HepG2 (cell line): ENCODE results near the gene NEK6. TPM values are rescaled to one million over a fixed set of nuclear protein-coding genes. Genes with fewer than 3 reads are reported as not detected.

ENCODE experiments used
- ATF1 ChIP-seq: IDR thresholded peaks from 2 replicates; pipeline ENCODE4 v1.6.1; 2016; ENCODE audit warnings: mild to moderate bottlenecking, control low read depth
- CERS6 ChIP-seq: sonication (generic); formaldehyde crosslinking; IDR thresholded peaks from 2 replicates; pipeline ENCODE4 v1.5.0; 2020; ENCODE audit warnings: missing genetic modification reagents
- EP300 ChIP-seq, 3 experiments: sonication (generic) in 1 of 3; formaldehyde crosslinking in 1 of 3; IDR thresholded peaks; 2 replicates each; pipeline versions ENCODE4 v1.5.1 to v1.6.1; 2011 to 2020; ENCODE audit warnings: low read depth in 2 of 3, low read length in 2 of 3, borderline replicate concordance in 1 of 3, improper control_type of control experiment in 1 of 3, mild to moderate bottlenecking in 1 of 3, missing genetic modification reagents in 1 of 3, moderate library complexity in 1 of 3
- FOXO4 ChIP-seq: sonication (generic); formaldehyde crosslinking; conservative IDR thresholded peaks from 2 replicates; pipeline ENCODE4 v1.8.1; 2023; ENCODE audit warnings: missing genetic modification reagents
- HDAC6 ChIP-seq: fragments of 200-600 bp; sonication (generic); IDR thresholded peaks from 2 replicates; pipeline ENCODE4 v1.7.0; 2017; ENCODE audit warnings: mild to moderate bottlenecking, antibody characterized with exemption, low read length, low read depth
- HNF1B ChIP-seq: sonication (generic); formaldehyde crosslinking; IDR thresholded peaks from 2 replicates; pipeline ENCODE4 v1.5.1; 2020; ENCODE audit warnings: mild to moderate bottlenecking, moderate library complexity, missing genetic modification reagents
- IRF2 ChIP-seq: IDR thresholded peaks from 2 replicates; pipeline ENCODE4 v1.6.1; 2018; ENCODE audit warnings: missing genetic modification reagents, missing compliant biosample characterization
- MIER2 ChIP-seq: IDR thresholded peaks from 2 replicates; pipeline ENCODE4 v1.6.1; 2016; ENCODE audit warnings: missing biosample characterization, missing genetic modification reagents
- MIXL1 ChIP-seq: IDR thresholded peaks from 2 replicates; pipeline ENCODE4 v1.6.1; 2016
- RARG ChIP-seq: sonication (generic); formaldehyde crosslinking; IDR thresholded peaks from 2 replicates; pipeline ENCODE4 v1.4.0; 2020; ENCODE audit warnings: low read depth, mild to moderate bottlenecking, missing genetic modification reagents
- RBFOX2 ChIP-seq: fragments of 200-400 bp; formaldehyde crosslinking; IDR thresholded peaks from 2 replicates; pipeline ENCODE4 v1.6.1; 2017; ENCODE audit warnings: low read depth, mild to moderate bottlenecking, low read length
- SOX13 ChIP-seq, 3 experiments: fragments of 450-650 bp in 1 of 3; sonication (generic) in 1 of 3; formaldehyde crosslinking in 1 of 3; IDR thresholded peaks in 2 of 3; conservative IDR thresholded peaks in 1 of 3; 2 replicates each; pipeline versions ENCODE4 v1.5.0 to v1.6.1; 2016 to 2020; ENCODE audit warnings: antibody characterized with exemption in 1 of 3, mild to moderate bottlenecking in 1 of 3, missing compliant biosample characterization in 1 of 3, missing genetic modification reagents in 1 of 3, moderate library complexity in 1 of 3
- SRSF1 ChIP-seq: fragments of 200-400 bp; formaldehyde crosslinking; optimal IDR thresholded peaks from 2 replicates; pipeline ENCODE3; 2017; ENCODE audit warnings: mild to moderate bottlenecking, low read depth, low read length, moderate library complexity
- ZFP37 ChIP-seq: sonication (generic); formaldehyde crosslinking; IDR thresholded peaks from 2 replicates; pipeline ENCODE4 v1.4.0; 2020; ENCODE audit warnings: missing genetic modification reagents, borderline replicate concordance
- ZFP62 ChIP-seq: sonication (generic); formaldehyde crosslinking; IDR thresholded peaks from 2 replicates; pipeline ENCODE4 v1.4.0; 2020; ENCODE audit warnings: missing genetic modification reagents
- ZFP82 ChIP-seq: sonication (generic); formaldehyde crosslinking; IDR thresholded peaks from 2 replicates; pipeline ENCODE4 v1.5.1; 2020; ENCODE audit warnings: mild to moderate bottlenecking, missing genetic modification reagents, borderline replicate concordance
- ZFY ChIP-seq: sonication (generic); formaldehyde crosslinking; IDR thresholded peaks from 2 replicates; pipeline ENCODE4 v1.4.0; 2020; ENCODE audit warnings: missing genetic modification reagents
- ZNF207 ChIP-seq: fragments of 450-650 bp; IDR thresholded peaks from 2 replicates; pipeline ENCODE4 v1.6.1; 2016; ENCODE audit warnings: antibody characterized with exemption, borderline replicate concordance
- ZNF296 ChIP-seq: sonication (generic); formaldehyde crosslinking; conservative IDR thresholded peaks from 2 replicates; pipeline ENCODE4 v1.5.0; 2020; ENCODE audit warnings: mild to moderate bottlenecking, missing genetic modification reagents
- ZNF556 ChIP-seq: sonication (generic); formaldehyde crosslinking; IDR thresholded peaks from 2 replicates; pipeline ENCODE4 v1.4.0; 2020; ENCODE audit warnings: mild to moderate bottlenecking, missing genetic modification reagents, borderline replicate concordance
- ZNF749 ChIP-seq: sonication (generic); formaldehyde crosslinking; IDR thresholded peaks from 2 replicates; pipeline ENCODE4 v1.8.0; 2022; ENCODE audit warnings: mild to moderate bottlenecking, missing genetic modification reagents, moderate library complexity, borderline replicate concordance
- ZNF883 ChIP-seq: sonication (generic); formaldehyde crosslinking; IDR thresholded peaks from 2 replicates; pipeline ENCODE4 v1.5.1; 2020; ENCODE audit warnings: mild to moderate bottlenecking, missing genetic modification reagents; ENCODE audit errors: not compliant biosample characterization
- ZUFSP ChIP-seq: sonication (generic); formaldehyde crosslinking; IDR thresholded peaks from 2 replicates; pipeline ENCODE4 v1.9.0; 2021; ENCODE audit warnings: missing genetic modification reagents, mild to moderate bottlenecking, borderline replicate concordance
- ZZZ3 ChIP-seq: sonication (generic); formaldehyde crosslinking; IDR thresholded peaks from 2 replicates; pipeline ENCODE4 v1.4.0; 2020; ENCODE audit warnings: missing genetic modification reagents, mild to moderate bottlenecking, borderline replicate concordance
- polyA plus RNA-seq, 8 experiments: library from polyadenylated mRNA; depleted of rRNA in 3 of 8; stranded (reverse) in 7 of 8; unstranded in 1 of 8; fragments of >200 nt; fragmentation: Illumina TruSeq in 4 of 8; extraction: Trizol in 4 of 8; gene quantifications; 2 replicates each; pipeline versions ENCODE4 v1.2.1 to v1.2.3, GENCODE V29; 2011 to 2016; ENCODE audit warnings: low read depth in 4 of 8, missing spikeins in 1 of 8, mixed read lengths in 1 of 8; ENCODE audit not compliant: insufficient read depth in 1 of 8
- total RNA-seq, 5 experiments: library from RNA; depleted of rRNA; stranded (reverse); fragments of >200 nt; fragmentation: Illumina TruSeq; extraction: Trizol; gene quantifications; 2 replicates each; pipeline ENCODE4 v1.2.3, GENCODE V29; 2016; ENCODE audit warnings: low read depth in 1 of 5

The NEK6 gene
- total and polyA plus RNA-seq, 2 of the 13 experiments (the other 11 are each of a cell fraction or from before 2014, with no cell fraction given) = 30.4 to 119 TPM

- no peak for TF ChIP-seq ZNF883 (CRISPR knock-in tag)
- no peak for TF ChIP-seq ZNF749
- TF ChIP-seq CERS6 = no peak
- no peak for TF ChIP-seq ZFP37
- TF ChIP-seq RBFOX2 = 0 out of 2 replicates have a peak, but pooled peaks have one; percentile 44
- TF ChIP-seq SOX13 (IDR thresholded peaks at IDR 0.05) = no peak
- TF ChIP-seq SOX13 (CRISPR knock-in tag; conservative IDR thresholded peaks at IDR 0.05 in 1 of 2, IDR thresholded peaks at IDR 0.05 in 1 of 2) = peak in 1 of 2 experiments; percentile 55; a peak in 1 of 4 replicates
- no peak for TF ChIP-seq ZFY (CRISPR knock-in tag)
- no peak for TF ChIP-seq ZFP62 (CRISPR knock-in tag)
- TF ChIP-seq HNF1B (CRISPR knock-in tag) = peak; percentile 98
- 0 out of 2 replicates have a peak, but pooled peaks have one; percentile 19 for TF ChIP-seq MIXL1 (CRISPR knock-in tag)
- TF ChIP-seq ZNF207 = no peak
- no peak for TF ChIP-seq ATF1 (CRISPR knock-in tag)
- no peak for TF ChIP-seq MIER2 (CRISPR knock-in tag)
- TF ChIP-seq ZZZ3 (CRISPR knock-in tag) = peak; percentile 53; the same call in 1 of the 2 replicates
- peak; percentile 43; the same call in 1 of the 2 replicates for TF ChIP-seq IRF2
- no peak for TF ChIP-seq ZNF556 (CRISPR knock-in tag)
- no peak for TF ChIP-seq ZFP82
- no peak for TF ChIP-seq HDAC6
- TF ChIP-seq ZUFSP (CRISPR knock-in tag) = no peak
- TF ChIP-seq FOXO4 (CRISPR knock-in tag) = no peak
- no peak for TF ChIP-seq ZNF296 (CRISPR knock-in tag)
- TF ChIP-seq EP300 (IDR thresholded peaks at IDR 0.05; ENCODE audit: low read depth in 2 of 2, low read length in 2 of 2) = peak in 1 of 2 experiments; percentile 68; a peak in 1 of 4 replicates
- no peak; the same call in 1 of the 2 replicates for TF ChIP-seq EP300 (CRISPR knock-in tag; IDR thresholded peaks at IDR 0.05; ENCODE audit: borderline replicate concordance)
- TF ChIP-seq SRSF1 = no peak
- TF ChIP-seq RARG (CRISPR knock-in tag) = no peak
These were observed 26.6 kb downstream of the NEK6 start (continued) for GRCh38 chr9:124284237-124284831.
